Measurements from ENCODE around the gene CNTN5. TPM values are rescaled to one million over a fixed set of nuclear protein-coding genes. Genes with fewer than 3 reads are reported as not detected.

The CNTN5 gene
- total RNA-seq, 3 donors from 2014 or later, result 0.35 TPM; not detected in 2

DNA sequence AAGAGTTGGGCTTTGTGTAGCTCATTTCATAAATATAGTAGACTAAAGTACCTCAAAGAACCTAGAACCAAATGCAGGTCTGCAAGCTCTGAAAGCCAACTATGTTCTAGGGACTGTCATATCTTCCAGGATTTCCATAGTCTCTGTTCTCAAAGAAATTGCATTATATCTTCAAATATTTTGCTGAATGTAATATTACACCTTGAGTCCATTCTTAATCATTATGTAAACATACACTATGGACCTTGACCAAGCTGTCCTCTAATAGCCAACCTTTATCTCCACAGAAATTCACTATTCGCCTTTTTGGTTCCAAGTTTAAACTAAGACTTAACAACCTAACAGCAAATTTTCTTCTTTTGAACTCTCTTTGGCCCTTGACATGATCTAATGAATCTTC, 987.7 kb downstream of the CNTN5 start:
- no peaks in the 10 kb centered on the region for H3K4me1 ChIP-seq (ENCODE audit: low read depth)
- intact Hi-C loops (cut with DNase I, micrococcal nuclease), result no loop called here

DNA sequence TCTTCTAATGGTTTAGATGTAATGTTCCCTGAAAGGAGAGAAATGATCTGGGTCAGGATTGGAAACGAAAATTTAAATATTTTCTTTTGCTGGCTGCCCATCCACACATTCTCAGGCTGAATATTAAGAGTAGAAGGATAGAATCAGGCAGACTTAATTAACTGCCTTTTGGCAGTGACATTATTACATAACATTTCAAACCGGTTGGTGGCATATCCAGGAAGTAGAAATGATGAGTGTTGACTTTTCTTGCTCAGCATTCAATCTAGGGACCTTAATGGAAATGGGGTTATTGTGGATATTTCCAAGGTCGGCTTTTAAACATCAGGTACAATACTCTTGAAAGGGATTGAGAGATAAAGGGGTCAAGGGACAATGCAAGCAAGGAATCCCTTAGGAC, 989.0 kb downstream of the CNTN5 start:
- Histone ChIP-seq H3K4me3 (no peak overlapping the region), H3K9me3 (peaks cover 3% of the 10 kb centered on the region), H3K4me1 (ENCODE audit: low read depth) (no peaks in the 10 kb centered on the region), H3K36me3 (ENCODE audit: low read depth) (no peaks in the 10 kb centered on the region)
- TF ChIP-seq, protein P1, sequence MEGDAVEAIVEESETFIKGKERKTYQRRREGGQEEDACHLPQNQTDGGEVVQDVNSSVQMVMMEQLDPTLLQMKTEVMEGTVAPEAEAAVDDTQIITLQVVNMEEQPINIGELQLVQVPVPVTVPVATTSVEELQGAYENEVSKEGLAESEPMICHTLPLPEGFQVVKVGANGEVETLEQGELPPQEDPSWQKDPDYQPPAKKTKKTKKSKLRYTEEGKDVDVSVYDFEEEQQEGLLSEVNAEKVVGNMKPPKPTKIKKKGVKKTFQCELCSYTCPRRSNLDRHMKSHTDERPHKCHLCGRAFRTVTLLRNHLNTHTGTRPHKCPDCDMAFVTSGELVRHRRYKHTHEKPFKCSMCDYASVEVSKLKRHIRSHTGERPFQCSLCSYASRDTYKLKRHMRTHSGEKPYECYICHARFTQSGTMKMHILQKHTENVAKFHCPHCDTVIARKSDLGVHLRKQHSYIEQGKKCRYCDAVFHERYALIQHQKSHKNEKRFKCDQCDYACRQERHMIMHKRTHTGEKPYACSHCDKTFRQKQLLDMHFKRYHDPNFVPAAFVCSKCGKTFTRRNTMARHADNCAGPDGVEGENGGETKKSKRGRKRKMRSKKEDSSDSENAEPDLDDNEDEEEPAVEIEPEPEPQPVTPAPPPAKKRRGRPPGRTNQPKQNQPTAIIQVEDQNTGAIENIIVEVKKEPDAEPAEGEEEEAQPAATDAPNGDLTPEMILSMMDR (IDR thresholded peaks at IDR 0.05), result no peak
- DNase-seq (no peak), ATAC-seq (no peak)
- intact Hi-C loops (cut with DNase I, micrococcal nuclease), result no loop called here

More for the DNA sequence above, 987.7 kb downstream of the CNTN5 start:
- TF ChIP-seq, protein P1 (IDR thresholded peaks at IDR 0.05), result no peak
- DNase-seq, result no peak
- no peak for ATAC-seq
- Histone ChIP-seq H3K4me3 (no peak overlapping the region), H3K36me3 (ENCODE audit: low read depth) (no peaks in the 10 kb centered on the region), H3K9me3 (peaks cover 3% of the 10 kb centered on the region)

DNA sequence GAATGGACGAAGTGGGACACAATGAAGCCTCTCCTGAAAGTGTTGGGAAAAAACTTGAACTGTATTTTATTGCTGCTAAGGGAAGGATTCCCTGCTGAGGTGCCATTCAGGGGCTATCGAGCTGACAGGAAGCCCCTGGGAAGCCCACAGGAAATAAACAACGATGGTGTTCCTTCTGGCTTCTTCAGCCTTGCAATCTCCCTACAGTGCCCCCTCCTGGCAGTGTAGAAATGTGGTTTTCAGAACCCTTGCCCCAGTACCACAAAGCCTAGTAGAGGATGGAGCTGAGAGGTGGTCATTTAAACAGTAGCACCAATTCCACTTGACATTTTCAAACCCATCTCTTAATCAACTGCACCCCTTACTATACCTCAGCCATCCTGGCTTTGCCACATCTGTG, 989.6 kb downstream of the CNTN5 start:
- Histone ChIP-seq H3K9me3 (peaks cover 3% of the 10 kb centered on the region), H3K4me1 (ENCODE audit: low read depth) (no peaks in the 10 kb centered on the region), H3K36me3 (ENCODE audit: low read depth) (no peaks in the 10 kb centered on the region), H3K4me3 (no peak overlapping the region)
- intact Hi-C loops (cut with DNase I, micrococcal nuclease), result no loop called here
- no peak for DNase-seq
- TF ChIP-seq, protein P1 (IDR thresholded peaks at IDR 0.05), result no peak
- ATAC-seq, result no peak

DNA sequence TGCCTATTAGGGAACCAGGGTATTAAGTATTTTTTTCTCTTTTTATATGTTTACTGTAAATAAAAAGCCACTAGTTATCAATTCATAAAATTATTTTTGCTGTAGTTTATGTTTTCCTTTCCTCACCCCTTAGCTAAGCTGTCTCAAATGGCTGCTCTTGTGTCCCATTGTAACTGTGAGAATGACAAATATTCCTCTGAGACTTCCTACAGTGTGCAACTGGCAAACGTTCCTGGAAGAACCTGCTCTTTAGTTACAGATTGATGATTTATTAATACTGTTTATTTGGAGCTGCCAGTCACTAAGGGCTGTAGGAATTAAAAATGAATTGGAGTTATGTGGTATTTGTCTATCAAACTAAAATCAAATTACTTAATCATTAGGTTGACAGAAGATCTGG, 990.9 kb downstream of the CNTN5 start:
- TF ChIP-seq, protein P1 (IDR thresholded peaks at IDR 0.05), result no peak
- intact Hi-C loops (cut with DNase I, micrococcal nuclease), result no loop called here
- ATAC-seq (no peak), DNase-seq (no peak)
- no peaks in the 10 kb centered on the region for H3K4me1 ChIP-seq (ENCODE audit: low read depth)
- H3K9me3 ChIP-seq, result no peaks in the 10 kb centered on the region
- no peak overlapping the region for H3K4me3 ChIP-seq
- H3K36me3 ChIP-seq (ENCODE audit: low read depth), result no peaks in the 10 kb centered on the region

DNA sequence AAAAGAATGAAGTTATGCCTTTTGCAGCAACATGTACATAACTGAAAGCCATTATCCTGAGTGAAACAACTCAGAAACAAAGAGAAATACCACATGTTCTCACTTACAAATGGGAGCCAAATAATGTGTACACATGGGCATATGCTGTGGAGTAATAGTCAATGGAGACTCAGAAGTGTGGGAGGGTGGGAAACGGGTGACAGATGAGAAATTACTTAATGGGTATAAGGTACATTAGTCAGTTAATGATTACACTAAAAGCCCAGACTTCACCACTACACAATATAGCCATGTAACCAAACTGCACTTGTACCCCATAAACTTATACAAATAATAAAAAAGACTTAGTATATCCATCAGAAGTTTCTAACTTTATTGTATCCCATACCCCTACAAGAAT, 992.3 kb downstream of the CNTN5 start:
- TF ChIP-seq, protein P1 (IDR thresholded peaks at IDR 0.05), result no peak
- no peaks in the 10 kb centered on the region for H3K36me3 ChIP-seq (ENCODE audit: low read depth)
- no peaks in the 10 kb centered on the region for H3K4me1 ChIP-seq (ENCODE audit: low read depth)
- no peak for ATAC-seq
- no peak overlapping the region for H3K4me3 ChIP-seq
- no peak for DNase-seq
- H3K9me3 ChIP-seq, result no peaks in the 10 kb centered on the region
- intact Hi-C loops (cut with DNase I, micrococcal nuclease), result no loop called here

DNA sequence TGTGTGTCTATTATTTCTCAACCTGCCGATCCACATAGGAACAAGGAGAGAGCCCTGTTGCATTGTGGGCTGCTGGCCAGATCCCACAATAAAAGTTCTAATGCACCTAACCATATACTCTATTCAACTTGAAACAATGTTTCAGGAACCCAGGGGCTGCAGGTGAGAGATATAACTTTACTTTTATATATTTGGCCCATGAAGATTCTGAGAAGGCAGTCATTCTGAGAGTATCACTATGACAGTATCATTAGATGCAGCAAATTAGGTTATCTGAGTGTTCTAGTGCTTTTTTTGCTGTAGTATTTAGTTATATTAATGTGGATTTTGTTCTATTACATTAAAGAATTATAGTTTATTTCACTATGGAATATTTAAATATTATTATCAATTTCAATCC, 1011.2 kb downstream of the CNTN5 start:
- DNase-seq, result no peak
- peaks cover 9% of the 10 kb centered on the region for H3K9me3 ChIP-seq
- H3K4me1 ChIP-seq (ENCODE audit: low read depth), result no peaks in the 10 kb centered on the region
- intact Hi-C loops (cut with DNase I, micrococcal nuclease), result no loop called here
- H3K4me3 ChIP-seq, result no peak overlapping the region
- no peaks in the 10 kb centered on the region for H3K36me3 ChIP-seq (ENCODE audit: low read depth)
- TF ChIP-seq, protein P1 (IDR thresholded peaks at IDR 0.05), result no peak
- ATAC-seq, result no peak

Measured in mucosa of descending colon (tissue), 3 donors.